Measurements from ENCODE around the gene AMZ1. TPM values are rescaled to one million over a fixed set of nuclear protein-coding genes. Genes with fewer than 3 reads are reported as not detected.

The AMZ1 gene
- total RNA-seq, 1 donor from 2014 or later: 1.2 TPM

DNA sequence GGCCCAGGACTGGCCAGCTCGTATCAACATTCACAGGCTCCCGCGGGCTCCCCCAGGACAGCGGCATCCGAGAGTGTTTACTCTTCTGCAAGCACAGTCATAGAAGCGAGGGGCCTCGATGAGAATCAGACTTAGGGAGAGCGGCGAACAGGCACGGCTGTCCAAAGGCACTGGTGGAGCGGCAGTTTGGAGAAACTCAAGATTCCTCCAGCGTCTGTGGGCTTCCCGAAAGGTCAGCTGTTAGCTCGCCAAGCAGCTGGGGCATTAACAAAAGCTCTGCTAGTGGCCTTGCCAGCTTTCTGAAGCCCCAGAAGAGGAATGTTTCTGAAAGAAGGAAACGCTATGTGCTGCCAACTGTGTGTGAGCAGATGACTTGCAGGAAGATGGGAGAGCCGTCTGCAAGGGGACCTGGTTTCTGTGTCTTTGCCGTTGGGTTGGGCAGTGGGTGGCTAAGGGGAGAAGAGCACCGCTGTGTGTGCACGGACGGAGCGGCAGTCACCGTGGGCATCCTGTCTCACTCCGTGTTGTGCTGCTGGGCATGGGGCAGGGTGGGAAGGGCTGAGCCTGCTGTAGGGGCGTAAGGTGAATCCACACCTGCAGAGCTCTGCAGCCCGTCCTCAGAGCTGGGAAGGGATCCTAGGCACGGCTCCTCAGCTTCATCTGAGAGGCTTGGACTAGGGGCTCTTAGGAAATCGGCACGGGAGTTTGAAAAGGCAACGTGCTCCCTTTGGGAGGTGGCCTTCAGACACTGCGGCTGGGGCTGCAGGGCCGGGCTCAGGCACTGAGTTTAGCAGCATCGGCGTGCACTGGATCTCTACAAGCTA lies 42.1 kb downstream of the AMZ1 start:
- peaks cover 28% of the 10 kb centered on the region for H3K4me1 Mint-ChIP-seq (ENCODE audit: unreplicated experiment)
- DNase-seq (ENCODE audit: extremely low spot score, unreplicated experiment): peak; percentile 44
- H3K4me3 Mint-ChIP-seq: no peak overlapping the region
- peaks cover 6% of the 10 kb centered on the region for H3K9me3 Mint-ChIP-seq
- no peak for TF ChIP-seq CTCF (conservative IDR thresholded peaks at IDR 0.05)
- H3K36me3 Mint-ChIP-seq: peaks cover 43% of the 10 kb centered on the region
- no peaks in the 10 kb centered on the region for H3K27me3 Mint-ChIP-seq
- H3K27ac Mint-ChIP-seq: peak overlapping the region; percentile 79

GRCh38 chr7:2730846-2731770 lies 43.1 kb downstream of the AMZ1 start:
- Mint-ChIP-seq H3K4me1 (ENCODE audit: unreplicated experiment) (peaks cover 28% of the 10 kb centered on the region), H3K9me3 (peaks cover 6% of the 10 kb centered on the region), H3K27ac (peak overlapping the region; percentile 79), H3K4me3 (peak overlapping the region; percentile 68), H3K27me3 (no peaks in the 10 kb centered on the region), H3K36me3 (peaks cover 47% of the 10 kb centered on the region)
- TF ChIP-seq CTCF (conservative IDR thresholded peaks at IDR 0.05): no peak
- peak; percentile 61 for DNase-seq (ENCODE audit: extremely low spot score, unreplicated experiment)

GRCh38 chr7:2732388-2732787 lies 44.4 kb downstream of the AMZ1 start:
- Mint-ChIP-seq H3K4me3 (peak overlapping the region; percentile 10), H3K27ac (peak overlapping the region; percentile 92), H3K27me3 (no peaks in the 10 kb centered on the region), H3K36me3 (peaks cover 47% of the 10 kb centered on the region), H3K4me1 (ENCODE audit: unreplicated experiment) (peaks cover 34% of the 10 kb centered on the region), H3K9me3 (peaks cover 6% of the 10 kb centered on the region)
- DNase-seq (ENCODE audit: extremely low spot score, unreplicated experiment): peak; percentile 18
- no peak for TF ChIP-seq CTCF (conservative IDR thresholded peaks at IDR 0.05)

DNA sequence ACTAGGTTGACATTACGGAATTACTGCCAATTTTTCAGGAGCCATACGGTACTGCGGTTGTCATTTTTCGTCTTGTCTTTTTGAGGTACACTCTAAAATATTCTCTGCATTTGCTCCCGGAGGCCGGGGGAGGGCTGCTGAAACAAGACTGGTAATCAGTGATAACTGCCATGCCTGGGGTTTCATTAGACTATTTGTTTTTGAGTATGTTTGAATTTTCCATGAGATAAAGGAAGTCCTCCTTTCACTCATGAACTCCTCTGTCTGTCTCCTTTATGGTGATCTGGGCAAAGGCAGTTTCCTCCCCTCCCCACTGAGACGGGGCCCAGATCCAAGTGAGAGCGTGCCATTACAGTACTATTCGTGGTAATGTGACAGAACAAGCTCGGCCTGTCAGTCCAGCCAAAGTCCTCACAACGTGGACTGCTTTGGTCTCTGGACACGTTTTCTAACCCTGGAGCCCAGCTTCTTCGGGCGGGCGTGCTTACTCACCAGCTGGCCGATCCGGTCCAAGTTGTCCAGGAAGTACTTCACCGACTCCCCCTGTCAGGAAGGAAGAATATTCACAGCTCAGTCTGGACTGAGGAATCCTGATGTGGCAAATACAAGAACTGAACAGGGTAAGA lies 45.1 kb downstream of the AMZ1 start:
- Mint-ChIP-seq H3K27ac (peak overlapping the region; percentile 92), H3K4me1 (ENCODE audit: unreplicated experiment) (peaks cover 34% of the 10 kb centered on the region), H3K9me3 (peaks cover 6% of the 10 kb centered on the region), H3K4me3 (peak overlapping the region; percentile 64), H3K27me3 (no peaks in the 10 kb centered on the region), H3K36me3 (peaks cover 47% of the 10 kb centered on the region)
- DNase-seq (ENCODE audit: extremely low spot score, unreplicated experiment): peak; percentile 67
- peak; percentile 38 for TF ChIP-seq CTCF (conservative IDR thresholded peaks at IDR 0.05)

- Mint-ChIP-seq H3K9me3 (peaks cover 6% of the 10 kb centered on the region), H3K4me3 (no peak overlapping the region), H3K4me1 (ENCODE audit: unreplicated experiment) (peaks cover 34% of the 10 kb centered on the region), H3K27ac (peak overlapping the region; percentile 92), H3K36me3 (peaks cover 47% of the 10 kb centered on the region), H3K27me3 (no peaks in the 10 kb centered on the region)
- TF ChIP-seq CTCF (conservative IDR thresholded peaks at IDR 0.05): no peak
- peak; percentile 62 for DNase-seq (ENCODE audit: extremely low spot score, unreplicated experiment)
Observed at GRCh38 chr7:2734084-2734686, 46.2 kb downstream of the AMZ1 start.
